IMR-90 (cell line): ENCODE data around the gene HNRNPM. TPM values are rescaled to one million over a fixed set of nuclear protein-coding genes. Genes with fewer than 3 reads are reported as not detected.

Experiments
- ATAC-seq: fragments of 200-7000 bp; cut with Tn5 transposase; 2 replicates; pipeline ENCODE4 v1.9.1; 2020; ENCODE audit warnings: low read depth, mild to moderate bottlenecking, moderate library complexity
- BruUV-seq: library from RNA; stranded (reverse); fragments of 400-500 nt; replicated peaks from 2 replicates; lab custom pipeline; 2021; lab: Mats Ljungman, UMichigan
- CTCF ChIA-PET: fragments of 300-600 bp; formaldehyde crosslinking; extraction: SDS; loops from one replicate; lab custom pipeline; 2021; ENCODE audit warnings: antibody characterized with exemption; lab: Yijun Ruan, JAX
- POLR2A ChIA-PET: fragments of 300-600 bp; sonication (Branson Sonifier 250); formaldehyde crosslinking; loops from one replicate; lab custom pipeline; 2022; ENCODE audit warnings: antibody characterized with exemption; ENCODE audit not compliant: unreplicated experiment; lab: Charles Lee
- DNase-seq: peaks from one replicate; pipeline ENCODE4 v3.0.0; 2013
- H2AFZ ChIP-seq: replicated peaks from 2 replicates; pipeline ENCODE3; 2013; ENCODE audit warnings: low read length, mild to moderate bottlenecking; ENCODE audit not compliant: poor library complexity
- H2AK5ac ChIP-seq: 2 replicates; pipeline ENCODE4 v1.6.1; 2013; ENCODE audit warnings: low read depth, low read length, inconsistent platforms
- H2AK9ac ChIP-seq: replicated peaks from 2 replicates; pipeline ENCODE3; 2013; ENCODE audit warnings: mild to moderate bottlenecking, low read depth, low read length, moderate library complexity; ENCODE audit not compliant: poor library complexity
- H2BK120ac ChIP-seq: 2 replicates; pipeline ENCODE4 v1.6.1; 2013; ENCODE audit warnings: low read depth, low read length, inconsistent platforms
- H2BK15ac ChIP-seq: 3 replicates; pipeline ENCODE4 v1.6.1; 2013; ENCODE audit warnings: low read depth, low read length, inconsistent platforms
- H2BK20ac ChIP-seq: 2 replicates; pipeline ENCODE4 v1.6.1; 2013; ENCODE audit warnings: low read depth, mild to moderate bottlenecking, inconsistent platforms, low read length, moderate library complexity
- H2BK5ac ChIP-seq: 2 replicates; pipeline ENCODE4 v1.6.1; 2013; ENCODE audit warnings: mild to moderate bottlenecking, low read depth, low read length, inconsistent platforms; ENCODE audit not compliant: poor library complexity, severe bottlenecking
- H3K14ac ChIP-seq: replicated peaks from 2 replicates; pipeline ENCODE4 v1.6.1; 2013; ENCODE audit warnings: low read depth, low read length, inconsistent platforms
- H3K18ac ChIP-seq: 2 replicates; pipeline ENCODE4 v1.6.1; 2013; ENCODE audit warnings: low read depth, low read length, control low read depth
- H3K23ac ChIP-seq: 2 replicates; pipeline ENCODE4 v1.6.1; 2013; ENCODE audit warnings: low read depth, low read length, inconsistent platforms
- H3K27ac ChIP-seq: 2 replicates; pipeline ENCODE4 v1.5.1; 2013; ENCODE audit warnings: mild to moderate bottlenecking, control low read depth, low read length; ENCODE audit not compliant: insufficient read depth
- H3K27me3 ChIP-seq: 2 replicates; pipeline ENCODE4 v1.6.1; 2013; ENCODE audit warnings: low read length; ENCODE audit not compliant: control insufficient read depth, insufficient read depth
- H3K36me3 ChIP-seq: 2 replicates; pipeline ENCODE4 v1.6.1; 2013; ENCODE audit warnings: low read length, mixed read lengths; ENCODE audit not compliant: control insufficient read depth, insufficient read depth
- H3K4ac ChIP-seq: 2 replicates; pipeline ENCODE4 v1.6.1; 2013; ENCODE audit warnings: low read depth, low read length, inconsistent platforms
- H3K4me1 ChIP-seq: 2 replicates; pipeline ENCODE4 v1.6.1; 2013; ENCODE audit warnings: low read length, mixed read lengths; ENCODE audit not compliant: control insufficient read depth, insufficient read depth
- H3K4me2 ChIP-seq: 2 replicates; pipeline ENCODE4 v1.6.1; 2013; ENCODE audit warnings: low read depth, mild to moderate bottlenecking, control low read depth, low read length, moderate library complexity
- H3K4me3 ChIP-seq: 2 replicates; pipeline ENCODE4 v1.5.1; 2013; ENCODE audit warnings: low read depth, mild to moderate bottlenecking, control low read depth, low read length, moderate library complexity; ENCODE audit not compliant: insufficient read depth
- H3K56ac ChIP-seq: 2 replicates; pipeline ENCODE4 v1.6.1; 2013; ENCODE audit warnings: low read length, inconsistent platforms; ENCODE audit not compliant: insufficient read depth; ENCODE audit errors: extremely low read depth
- H3K79me1 ChIP-seq, 2 experiments: 2 replicates each; pipeline ENCODE4 v1.6.1; 2013; ENCODE audit warnings: low read length in 2 of 2, inconsistent platforms in 1 of 2, low read depth in 1 of 2
- H3K9ac ChIP-seq: 2 replicates; pipeline ENCODE4 v1.6.1; 2013; ENCODE audit warnings: low read depth, low read length, control low read depth
- H3K9me1 ChIP-seq: 2 replicates; pipeline ENCODE4 v1.6.1; 2013; ENCODE audit warnings: low read length, inconsistent platforms; ENCODE audit not compliant: insufficient read depth
- H3K9me3 ChIP-seq: 2 replicates; pipeline ENCODE4 v1.6.1; 2013; ENCODE audit warnings: low read length; ENCODE audit not compliant: control insufficient read depth, insufficient read depth
- H4K20me1 ChIP-seq: 2 replicates; pipeline ENCODE4 v1.6.1; 2013; ENCODE audit warnings: low read length, inconsistent platforms; ENCODE audit not compliant: insufficient read depth
- H4K5ac ChIP-seq: 2 replicates; pipeline ENCODE4 v1.6.1; 2013; ENCODE audit warnings: mild to moderate bottlenecking, low read depth, low read length, control low read depth
- H4K8ac ChIP-seq, 2 experiments: 2 replicates each; pipeline ENCODE4 v1.6.1; 2013; ENCODE audit warnings: low read depth in 2 of 2, low read length in 2 of 2, control low read depth in 1 of 2, inconsistent platforms in 1 of 2
- H4K91ac ChIP-seq: 2 replicates; pipeline ENCODE4 v1.6.1; 2013; ENCODE audit warnings: low read depth, low read length, inconsistent platforms; ENCODE audit not compliant: insufficient read depth
- CEBPB ChIP-seq: IDR thresholded peaks from 2 replicates; pipeline ENCODE4 v1.6.1; 2012; ENCODE audit warnings: low read depth, low read length, improper control_type of control experiment
- FOS ChIP-seq: fragments of 150-350 bp; IDR thresholded peaks from 2 replicates; pipeline ENCODE4 v1.6.1; 2016; ENCODE audit warnings: low read depth, low read length
- MAFK ChIP-seq: IDR thresholded peaks from 2 replicates; pipeline ENCODE4 v1.6.1; 2012; ENCODE audit warnings: low read depth, low read length, improper control_type of control experiment
- MAZ ChIP-seq: IDR thresholded peaks from 2 replicates; pipeline ENCODE4 v1.6.1; 2012; ENCODE audit warnings: low read depth, mild to moderate bottlenecking, low read length, improper control_type of control experiment, moderate library complexity, borderline replicate concordance
- MXI1 ChIP-seq: IDR thresholded peaks from 2 replicates; pipeline ENCODE4 v1.6.1; 2012; ENCODE audit warnings: low read depth, mild to moderate bottlenecking, low read length, moderate library complexity, borderline replicate concordance
- NFE2L2 ChIP-seq: fragments of 150-350 bp; IDR thresholded peaks from 2 replicates; pipeline ENCODE4 v1.6.1; 2016; ENCODE audit warnings: low read depth, mild to moderate bottlenecking, low read length
- RAD21 ChIP-seq: IDR thresholded peaks from 2 replicates; pipeline ENCODE4 v1.6.1; 2012; ENCODE audit warnings: low read length, improper control_type of control experiment
- RCOR1 ChIP-seq: IDR thresholded peaks from 2 replicates; pipeline ENCODE4 v1.6.1; 2012; ENCODE audit warnings: mild to moderate bottlenecking, low read length, improper control_type of control experiment; ENCODE audit not compliant: insufficient replicate concordance
- RFX5 ChIP-seq: IDR thresholded peaks from 2 replicates; pipeline ENCODE4 v1.8.0; 2012; ENCODE audit warnings: low read depth, mild to moderate bottlenecking, low read length, moderate library complexity
- SMC3 ChIP-seq: fragments of 150-350 bp; IDR thresholded peaks from 2 replicates; pipeline ENCODE4 v1.6.1; 2016; ENCODE audit warnings: low read depth, mild to moderate bottlenecking, antibody characterized with exemption, low read length, moderate library complexity
- WGBS, 2 experiments: methylation state at CpG; one replicate each; pipeline versions ENCODE4 v1.1.5 to v1.1.7; 2013; ENCODE audit warnings: missing lambda C conversion rate in 2 of 2; ENCODE audit not compliant: insufficient read length in 1 of 2; ENCODE audit errors: extremely low coverage in 2 of 2; 5-methylcytosine and 5-hydroxymethylcytosine counted together
- dilution Hi-C: fragments of 300-500 bp; cut with HindIII; formaldehyde crosslinking; loops from one replicate; pipeline ENCODE4 v1.14.3; 2018; ENCODE audit warnings: low sequenced_read_pairs; ENCODE audit not compliant: unreplicated experiment
- in situ Hi-C: fragments of 300-500 bp; cut with MboI; formaldehyde crosslinking; loops from 3 replicates; pipeline ENCODE4 v1.14.3; 2019; ENCODE audit warnings: low sequenced_read_pairs, inconsistent platforms, mixed read lengths
- intact Hi-C: fragments of 100-400 bp; cut with micrococcal nuclease; formaldehyde crosslinking; loops from 2 replicates; pipeline ENCODE4 v1.10.0; 2022
- polyA plus RNA-seq, 3 experiments: library from polyadenylated mRNA; depleted of rRNA; stranded (reverse); fragments of >200 nt; gene quantifications; 2 replicates each; pipeline ENCODE4 v1.2.3, GENCODE V29; 2012; ENCODE audit warnings: low replicate concordance in 1 of 3
- total RNA-seq: library from RNA; depleted of rRNA; stranded (reverse); fragments of >200 nt; gene quantifications from 2 replicates; pipeline ENCODE4 v1.2.3, GENCODE V29; 2012
- TF ChIP-seq, protein P1 (sequence below): conservative IDR thresholded peaks from 2 replicates; pipeline ENCODE4 v1.5.1; 2012; ENCODE audit warnings: mild to moderate bottlenecking, low read depth, low read length, improper control_type of control experiment
- TF ChIP-seq, protein P2 (sequence below): fragments of 150-350 bp; IDR thresholded peaks from 2 replicates; pipeline ENCODE4 v1.6.1; 2017; ENCODE audit warnings: mild to moderate bottlenecking, antibody characterized with exemption, low read length, low read depth
- TF ChIP-seq, protein P3 (sequence below): fragments of 150-350 bp; IDR thresholded peaks from 2 replicates; pipeline ENCODE4 v1.6.1; 2016; ENCODE audit warnings: low read depth, mild to moderate bottlenecking, low read length, moderate library complexity, borderline replicate concordance

Gene HNRNPM
- total and polyA plus RNA-seq, 2 of the 4 experiments (the other 2 are of a cell fraction): 75.6 to 197 TPM

DNA sequence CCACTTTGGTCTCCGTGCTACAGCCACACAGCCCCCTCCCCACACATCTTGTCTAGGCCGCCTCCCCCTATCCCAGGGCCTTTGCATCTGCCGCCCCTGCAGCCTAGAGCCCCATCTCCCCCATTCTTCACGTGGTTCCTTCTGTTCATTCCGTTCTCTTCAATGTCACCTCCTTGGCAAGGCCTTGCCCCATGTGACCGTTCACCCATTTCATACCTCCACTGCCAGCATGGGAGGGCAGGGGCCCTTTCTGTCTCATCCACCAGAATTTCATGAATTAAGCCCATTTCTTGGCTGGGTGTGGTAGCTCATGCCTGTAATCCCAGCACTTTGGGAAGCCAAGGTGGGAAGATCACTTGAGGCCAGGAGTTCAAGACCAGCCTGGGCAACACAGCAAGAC, 15.7 kb upstream of the HNRNPM start:
- Histone ChIP-seq H3K9me1 (no peaks in the 10 kb centered on the region), H2BK5ac (no peak overlapping the region), H3K36me3 (no peaks in the 10 kb centered on the region; the same call in 1 of the 2 replicates), H3K56ac (no peak overlapping the region), H3K14ac (no peak overlapping the region), H2BK15ac (no peak overlapping the region), H3K18ac (no peak overlapping the region), H2AK5ac (no peak overlapping the region), H2AFZ (no peak overlapping the region), H4K20me1 (no peaks in the 10 kb centered on the region), H3K79me1 (peaks cover 0 to 2% of the 10 kb centered on the region in 2 experiments; a peak in 1 of 4 replicates), H3K9me3 (no peaks in the 10 kb centered on the region), H3K27me3 (no peaks in the 10 kb centered on the region), H4K91ac (no peak overlapping the region), H3K4ac (no peak overlapping the region), H3K23ac (no peak overlapping the region), H3K4me2 (no peak overlapping the region), H2BK20ac (no peak overlapping the region), H4K5ac (no peak overlapping the region), H3K4me1 (peaks cover 2% of the 10 kb centered on the region; the same call in 1 of the 2 replicates), H3K9ac (no peak overlapping the region), H4K8ac (no peak overlapping the region), H2AK9ac (no peak overlapping the region), H3K27ac (no peak overlapping the region), H2BK120ac (no peak overlapping the region), H3K4me3 (no peak overlapping the region)
- in situ Hi-C loops: no loop called here
- ChIA-PET POLR2A (no interaction called here), CTCF (no interaction called here)
- BruUV-seq: no TSS peak
- dilution Hi-C loops: no loop called here
- 77% methylated on average over 4 of the region's 6 CpGs; no CpG with 5 or more reads in 1 of the 2 experiments for WGBS, 2 experiments
- TF ChIP-seq, protein P1, sequence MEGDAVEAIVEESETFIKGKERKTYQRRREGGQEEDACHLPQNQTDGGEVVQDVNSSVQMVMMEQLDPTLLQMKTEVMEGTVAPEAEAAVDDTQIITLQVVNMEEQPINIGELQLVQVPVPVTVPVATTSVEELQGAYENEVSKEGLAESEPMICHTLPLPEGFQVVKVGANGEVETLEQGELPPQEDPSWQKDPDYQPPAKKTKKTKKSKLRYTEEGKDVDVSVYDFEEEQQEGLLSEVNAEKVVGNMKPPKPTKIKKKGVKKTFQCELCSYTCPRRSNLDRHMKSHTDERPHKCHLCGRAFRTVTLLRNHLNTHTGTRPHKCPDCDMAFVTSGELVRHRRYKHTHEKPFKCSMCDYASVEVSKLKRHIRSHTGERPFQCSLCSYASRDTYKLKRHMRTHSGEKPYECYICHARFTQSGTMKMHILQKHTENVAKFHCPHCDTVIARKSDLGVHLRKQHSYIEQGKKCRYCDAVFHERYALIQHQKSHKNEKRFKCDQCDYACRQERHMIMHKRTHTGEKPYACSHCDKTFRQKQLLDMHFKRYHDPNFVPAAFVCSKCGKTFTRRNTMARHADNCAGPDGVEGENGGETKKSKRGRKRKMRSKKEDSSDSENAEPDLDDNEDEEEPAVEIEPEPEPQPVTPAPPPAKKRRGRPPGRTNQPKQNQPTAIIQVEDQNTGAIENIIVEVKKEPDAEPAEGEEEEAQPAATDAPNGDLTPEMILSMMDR: no peak
- no peak for TF ChIP-seq SMC3
- no peak for TF ChIP-seq NFE2L2
- TF ChIP-seq, protein P2, sequence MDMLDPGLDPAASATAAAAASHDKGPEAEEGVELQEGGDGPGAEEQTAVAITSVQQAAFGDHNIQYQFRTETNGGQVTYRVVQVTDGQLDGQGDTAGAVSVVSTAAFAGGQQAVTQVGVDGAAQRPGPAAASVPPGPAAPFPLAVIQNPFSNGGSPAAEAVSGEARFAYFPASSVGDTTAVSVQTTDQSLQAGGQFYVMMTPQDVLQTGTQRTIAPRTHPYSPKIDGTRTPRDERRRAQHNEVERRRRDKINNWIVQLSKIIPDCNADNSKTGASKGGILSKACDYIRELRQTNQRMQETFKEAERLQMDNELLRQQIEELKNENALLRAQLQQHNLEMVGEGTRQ: no peak
- no peak for TF ChIP-seq RAD21
- no peak for TF ChIP-seq MXI1
- no peak for TF ChIP-seq RFX5
- TF ChIP-seq MAZ: no peak
- TF ChIP-seq CEBPB: no peak
- no peak for TF ChIP-seq FOS
- TF ChIP-seq, protein P3, sequence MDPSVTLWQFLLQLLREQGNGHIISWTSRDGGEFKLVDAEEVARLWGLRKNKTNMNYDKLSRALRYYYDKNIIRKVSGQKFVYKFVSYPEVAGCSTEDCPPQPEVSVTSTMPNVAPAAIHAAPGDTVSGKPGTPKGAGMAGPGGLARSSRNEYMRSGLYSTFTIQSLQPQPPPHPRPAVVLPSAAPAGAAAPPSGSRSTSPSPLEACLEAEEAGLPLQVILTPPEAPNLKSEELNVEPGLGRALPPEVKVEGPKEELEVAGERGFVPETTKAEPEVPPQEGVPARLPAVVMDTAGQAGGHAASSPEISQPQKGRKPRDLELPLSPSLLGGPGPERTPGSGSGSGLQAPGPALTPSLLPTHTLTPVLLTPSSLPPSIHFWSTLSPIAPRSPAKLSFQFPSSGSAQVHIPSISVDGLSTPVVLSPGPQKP: no peak
- TF ChIP-seq MAFK: no peak
- no peak for TF ChIP-seq RCOR1
- DNase-seq (no peak), ATAC-seq (no peak)
- intact Hi-C loops: no loop called here
